GM19023 (cell line): ENCODE measurements around the gene C2CD2L.
A peak's percentile ranks its signal among the peaks of the same experiment; 100 is the strongest.
"Not testable (repeated sequence)": the region's sequence is repeated elsewhere in the genome, so short reads cannot be mapped to it uniquely, and the experiment has no call there.

Experiments
- ATAC-seq: cut with Tn5 transposase; IDR thresholded peaks from one replicate; pipeline ENCODE4 v1.9.1; 2021; ENCODE audit warnings: mild to moderate bottlenecking, moderate library complexity; ENCODE audit not compliant: unreplicated experiment

C2CD2L gene

DNA sequence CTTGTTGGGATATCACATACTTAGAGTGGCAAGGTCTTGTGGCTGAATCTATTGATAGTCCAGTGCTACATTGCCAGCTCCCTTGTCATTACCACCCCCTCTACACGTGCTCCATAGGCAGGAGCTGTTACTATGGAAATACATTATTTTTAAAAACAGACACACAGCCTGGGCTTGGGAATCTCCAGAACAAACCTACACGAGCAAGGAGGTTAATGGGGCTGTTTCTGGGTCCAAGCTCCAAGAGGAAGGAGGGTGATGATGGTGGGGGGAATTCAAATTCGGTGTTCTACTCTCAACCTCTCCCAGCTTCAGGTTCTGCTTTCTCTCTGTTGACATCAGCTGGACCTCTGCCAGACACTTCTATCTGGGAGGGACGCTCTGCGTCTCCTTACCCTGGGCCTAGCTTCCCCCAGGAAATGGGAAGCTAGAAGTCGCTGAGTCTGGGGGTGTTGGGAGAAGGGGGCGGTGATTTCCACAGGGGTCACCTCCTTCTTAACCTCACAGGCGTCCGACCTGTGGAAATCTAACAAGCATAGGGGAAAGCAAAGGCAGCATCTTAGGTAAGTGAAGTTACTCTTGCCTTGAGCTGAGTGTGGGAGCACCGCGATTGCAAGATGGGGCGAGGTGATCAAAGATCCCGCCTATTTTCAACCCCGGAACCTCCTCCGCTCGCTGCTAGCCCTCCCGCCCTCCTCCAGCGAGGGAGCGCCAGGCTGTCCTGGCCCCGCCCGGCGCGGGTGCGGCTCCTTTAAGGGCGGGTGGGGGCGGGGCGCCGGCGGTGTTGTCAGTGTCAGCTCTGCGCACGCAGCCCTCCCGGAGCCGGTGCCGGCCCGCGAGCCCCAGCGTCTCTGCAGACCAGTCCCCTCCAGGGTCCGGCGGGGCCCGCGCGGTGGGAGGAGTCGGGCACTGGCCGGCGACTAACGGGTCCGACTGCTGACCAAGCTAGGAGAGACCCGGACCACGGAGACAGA, at the start of gene C2CD2L:
C2CD2L (plus strand) TSS at position 781 of the 974 bp plus-strand sequence. CDS start 398 bp downstream, outside the sequence.
- ATAC-seq = peak; percentile 83

DNA sequence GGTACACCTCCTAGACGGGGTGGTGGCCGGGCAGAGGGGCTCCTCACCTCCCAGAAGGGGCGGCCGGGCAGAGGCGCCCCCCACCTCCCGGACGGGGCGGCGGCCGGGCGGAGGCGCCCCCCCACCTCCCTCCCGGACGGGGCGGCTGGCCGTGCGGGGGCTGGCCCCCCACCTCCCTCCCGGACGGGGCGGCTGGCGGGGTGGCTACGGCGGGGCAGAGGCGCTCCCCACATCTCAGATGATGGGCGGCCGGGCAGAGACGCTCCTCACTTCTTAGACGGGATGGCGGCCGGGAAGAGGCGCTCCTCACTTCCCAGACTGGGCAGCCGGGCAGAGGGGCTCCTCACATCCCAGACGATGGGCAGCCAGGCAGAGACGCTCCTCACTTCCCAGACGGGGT, 48.0 kb upstream of the C2CD2L start:
- ATAC-seq = not testable (repeated sequence)

DNA sequence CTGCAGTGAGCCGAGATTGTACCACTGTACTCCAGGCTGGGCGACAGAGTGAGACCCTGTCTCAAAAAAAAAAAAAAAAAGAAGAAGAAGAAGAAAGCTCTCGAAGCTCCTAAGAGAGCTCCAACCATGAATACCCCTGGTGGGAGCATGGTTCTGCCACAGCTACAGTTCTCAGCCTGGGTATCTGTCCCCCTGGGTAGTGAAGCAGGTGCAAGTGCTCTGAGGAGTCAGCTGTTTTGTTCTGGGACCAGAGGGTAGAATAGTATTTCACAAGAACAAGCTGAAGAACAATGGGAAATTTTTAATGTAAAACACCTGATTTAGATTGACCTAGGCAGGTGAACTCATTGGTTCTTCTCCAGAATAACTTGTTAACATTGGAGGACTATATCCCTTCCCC, 45.9 kb upstream of the C2CD2L start:
- ATAC-seq = no peak

DNA sequence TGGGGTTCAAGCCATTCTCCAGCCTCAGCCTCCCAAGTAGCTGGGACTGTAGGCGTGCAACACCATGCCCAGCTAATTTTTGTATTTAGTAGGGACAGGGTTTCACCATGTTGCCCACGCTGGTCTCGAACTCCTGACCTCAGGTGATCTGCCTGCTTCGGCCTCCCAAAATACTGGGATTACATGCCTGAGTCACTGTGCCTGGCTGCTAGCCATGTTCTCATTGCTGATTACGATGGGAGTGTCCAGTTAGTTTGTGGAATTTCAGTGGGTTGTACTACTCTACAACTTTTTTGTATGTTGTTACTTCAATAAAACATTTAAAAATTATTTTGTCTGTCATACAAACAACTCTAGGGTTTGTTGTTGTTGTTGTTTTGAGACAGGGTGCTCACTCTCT, 44.4 kb upstream of the C2CD2L start:
- no peak for ATAC-seq

DNA sequence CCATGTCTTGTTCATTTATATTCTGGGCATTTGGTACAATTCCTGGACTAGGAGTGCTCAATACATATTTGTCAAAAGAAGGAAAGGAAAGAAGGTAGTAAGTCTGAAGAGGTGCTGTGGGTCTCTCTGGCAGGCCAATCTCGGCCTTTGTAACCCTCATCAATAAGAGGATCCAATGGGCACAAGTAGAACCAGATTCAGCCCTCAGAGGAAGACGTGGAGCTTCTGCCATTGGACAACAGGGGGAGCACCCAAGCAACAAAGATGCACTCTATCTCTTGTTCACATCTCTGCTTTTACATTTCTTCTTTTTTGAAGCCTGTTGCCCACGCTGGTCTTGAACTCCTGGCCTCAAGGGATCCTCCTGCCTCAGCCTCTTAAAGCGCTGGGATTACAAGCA, 41.8 kb upstream of the C2CD2L start:
- ATAC-seq = no peak

DNA sequence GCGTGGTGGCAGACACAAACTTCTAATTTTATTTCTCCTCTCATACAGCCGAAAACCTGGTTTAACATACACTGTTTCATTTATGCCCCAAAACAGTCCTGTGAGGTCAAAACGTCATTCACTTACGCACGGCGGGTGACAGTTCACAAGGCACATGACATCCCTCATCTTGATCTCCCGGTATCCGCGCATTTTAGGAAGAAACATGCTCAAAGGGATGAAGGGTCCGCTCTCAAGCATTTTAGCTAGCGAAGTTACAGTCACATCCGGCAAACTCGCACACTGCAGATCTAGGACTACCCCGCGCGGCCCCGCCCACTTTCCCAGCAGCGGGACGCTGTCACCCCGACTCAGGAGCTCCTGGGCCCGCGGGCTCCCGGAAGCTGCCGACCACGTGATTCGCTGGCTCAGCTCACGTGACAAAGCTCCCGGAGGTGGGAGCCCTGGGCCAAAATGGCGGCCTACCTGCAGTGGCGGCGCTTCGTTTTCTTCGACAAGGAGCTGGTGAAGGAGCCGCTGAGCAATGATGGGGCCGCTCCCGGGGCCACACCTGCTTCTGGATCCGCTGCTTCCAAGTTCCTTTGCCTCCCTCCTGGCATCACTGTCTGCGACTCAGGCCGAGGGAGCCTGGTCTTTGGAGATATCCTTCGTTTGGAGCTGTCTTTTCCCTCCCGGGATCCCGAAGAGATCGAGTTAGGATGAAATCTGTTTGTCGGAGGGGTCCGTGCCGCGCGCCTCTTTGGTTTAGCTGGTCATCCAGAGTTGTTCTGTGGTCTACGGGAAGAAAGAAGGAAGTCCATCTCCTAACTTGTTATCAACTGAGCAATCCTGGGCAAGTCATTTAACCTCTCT, 39.5 kb upstream of the C2CD2L start, which contains the start of gene VPS11:
VPS11 (plus strand) TSS at position 448 of the 852 bp plus-strand sequence; CDS start at position 454, 6 bp downstream.
- ATAC-seq = peak; percentile 95

DNA sequence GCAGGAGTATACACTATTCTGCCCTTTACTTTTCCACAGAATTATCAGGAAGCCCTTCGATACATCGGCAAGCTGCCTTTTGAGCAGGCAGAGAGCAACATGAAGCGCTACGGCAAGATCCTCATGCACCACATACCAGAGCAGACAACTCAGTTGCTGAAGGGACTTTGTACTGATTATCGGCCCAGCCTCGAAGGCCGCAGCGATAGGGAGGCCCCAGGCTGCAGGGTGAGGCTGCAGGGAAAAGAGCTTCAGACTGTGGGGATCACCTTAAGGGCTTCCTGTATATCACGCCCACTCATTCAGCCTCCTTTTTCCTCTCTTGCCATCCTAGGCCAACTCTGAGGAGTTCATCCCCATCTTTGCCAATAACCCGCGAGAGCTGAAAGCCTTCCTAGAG, 29.3 kb upstream of the C2CD2L start:
- ATAC-seq = no peak

DNA sequence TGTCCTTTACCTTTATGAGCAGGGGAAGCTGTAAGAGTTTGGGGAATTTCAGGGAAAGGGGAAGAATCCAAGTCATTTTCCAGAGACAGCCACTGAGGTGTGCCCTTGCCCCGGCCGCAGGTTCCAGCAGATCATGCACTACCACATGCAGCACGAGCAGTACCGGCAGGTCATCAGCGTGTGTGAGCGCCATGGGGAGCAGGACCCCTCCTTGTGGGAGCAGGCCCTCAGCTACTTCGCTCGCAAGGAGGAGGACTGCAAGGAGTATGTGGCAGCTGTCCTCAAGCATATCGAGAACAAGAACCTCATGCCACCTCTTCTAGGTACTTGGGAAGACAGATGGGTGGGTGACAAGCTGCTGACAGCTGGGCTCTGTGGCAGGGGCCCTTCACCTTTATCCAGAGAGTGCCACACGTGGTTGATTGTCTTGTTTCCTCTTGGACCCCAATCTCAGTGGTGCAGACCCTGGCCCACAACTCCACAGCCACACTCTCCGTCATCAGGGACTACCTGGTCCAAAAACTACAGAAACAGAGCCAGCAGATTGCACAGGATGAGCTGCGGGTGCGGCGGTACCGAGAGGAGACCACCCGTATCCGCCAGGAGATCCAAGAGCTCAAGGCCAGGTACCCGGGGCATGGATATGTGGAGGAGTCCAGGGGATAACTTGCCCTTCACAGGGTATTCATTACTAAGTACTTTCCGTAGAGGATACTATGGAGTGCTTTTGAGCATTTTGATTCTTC, 28.3 kb upstream of the C2CD2L start:
- ATAC-seq = no peak

DNA sequence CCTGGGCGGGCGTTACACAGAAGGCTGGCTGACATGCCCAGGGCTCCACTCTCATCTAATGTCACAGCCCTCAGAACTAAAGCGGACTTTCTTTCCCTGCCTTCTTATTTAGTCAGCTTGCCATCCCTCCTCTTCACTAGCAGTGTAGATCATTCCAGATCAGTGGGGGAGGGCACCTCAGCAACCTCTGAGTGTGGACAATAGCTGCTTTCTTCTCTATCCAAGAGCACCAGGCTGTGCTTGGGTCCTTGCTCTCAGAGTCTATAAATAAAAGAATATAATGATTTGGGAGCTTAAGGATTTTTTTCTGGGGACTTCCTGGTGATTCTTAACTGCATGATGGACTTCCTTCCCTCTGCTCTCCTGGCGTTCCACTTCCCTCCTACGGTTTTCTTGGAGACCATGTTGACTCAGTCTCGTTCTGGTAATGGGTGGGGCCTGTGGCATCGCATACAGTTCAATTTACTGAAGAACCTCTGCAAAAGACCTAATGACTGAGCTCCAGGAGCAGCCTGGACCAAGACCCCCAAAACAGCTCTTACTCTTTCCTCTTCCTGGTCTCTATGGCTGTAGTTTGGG, 25.4 kb upstream of the C2CD2L start:
- ATAC-seq = no peak

DNA sequence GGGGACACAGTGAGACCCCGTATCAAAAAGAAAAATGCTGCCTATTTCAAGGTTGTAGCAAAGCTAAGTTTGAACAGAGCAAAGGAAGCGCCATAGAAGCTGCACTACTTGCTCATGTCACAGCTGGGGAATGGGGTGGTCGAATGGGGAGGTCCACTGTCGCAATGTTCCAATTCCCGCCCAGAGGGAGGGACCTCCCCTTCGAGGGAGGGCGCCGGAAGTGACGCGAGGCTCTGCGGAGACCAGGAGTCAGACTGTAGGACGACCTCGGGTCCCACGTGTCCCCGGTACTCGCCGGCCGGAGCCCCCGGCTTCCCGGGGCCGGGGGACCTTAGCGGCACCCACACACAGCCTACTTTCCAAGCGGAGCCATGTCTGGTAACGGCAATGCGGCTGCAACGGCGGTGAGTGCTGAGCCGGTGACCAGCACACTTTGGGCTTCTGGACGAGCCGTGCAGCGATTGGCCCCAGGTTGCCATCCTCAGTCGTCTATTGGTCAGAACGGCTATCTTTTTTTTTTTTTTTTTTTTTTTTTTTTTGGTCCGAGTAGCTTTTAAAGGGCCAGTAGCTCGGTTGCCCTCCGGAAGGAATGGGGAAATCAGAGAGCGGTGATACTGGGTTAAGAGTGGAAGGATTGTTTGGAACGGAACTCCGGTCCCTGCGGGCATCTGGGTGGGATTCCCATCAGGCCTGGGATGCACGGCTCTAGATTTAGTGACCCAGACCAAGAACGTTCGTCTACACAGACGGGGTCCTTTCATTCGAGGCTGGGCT, 22.3 kb upstream of the C2CD2L start, which contains the start of gene HMBS:
HMBS (plus strand) TSS at position 219 of the 774 bp plus-strand sequence; CDS start at position 372, 153 bp downstream.
- ATAC-seq = peak; percentile 89

DNA sequence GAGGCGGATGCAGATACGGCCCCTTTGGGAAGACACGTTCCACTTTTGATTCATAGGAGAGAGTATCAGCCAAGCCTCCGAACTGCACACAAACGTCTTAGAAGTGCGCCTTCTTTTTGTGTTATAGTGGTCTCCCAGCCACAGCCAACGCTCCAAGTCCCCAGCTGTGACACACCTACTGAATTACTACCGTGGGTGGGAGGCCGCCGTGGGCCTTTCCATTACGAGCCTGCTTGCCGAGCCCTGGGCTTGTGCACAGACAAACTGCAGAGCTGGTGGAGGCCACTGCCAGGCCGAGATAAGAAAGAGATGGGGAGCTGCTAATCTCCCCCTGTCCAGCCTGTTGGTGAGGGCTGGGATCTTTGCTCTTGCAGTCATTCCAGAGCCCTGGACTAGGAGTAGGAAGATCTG, 21.7 kb upstream of the C2CD2L start:
- ATAC-seq = no peak

DNA sequence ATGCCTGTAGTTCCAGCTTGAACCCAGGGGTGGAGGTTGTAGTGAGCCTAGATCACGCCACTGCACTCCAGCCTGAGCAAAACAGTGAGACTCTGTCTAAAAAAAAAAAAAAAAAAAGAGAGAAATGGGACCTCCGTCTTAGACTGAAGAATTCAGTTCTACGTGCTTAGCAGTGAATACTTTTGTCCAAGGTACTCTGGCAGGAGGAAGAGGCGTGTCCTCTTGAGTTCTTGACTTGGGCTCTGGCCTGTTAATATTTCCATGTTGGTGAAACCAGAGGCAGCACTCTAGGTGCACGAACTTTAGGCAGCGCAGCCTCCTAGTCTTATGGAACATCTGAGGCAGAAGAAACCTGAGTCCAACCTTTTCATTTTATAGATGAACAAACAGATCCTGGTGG, 20.0 kb upstream of the C2CD2L start:
- ATAC-seq = no peak

DNA sequence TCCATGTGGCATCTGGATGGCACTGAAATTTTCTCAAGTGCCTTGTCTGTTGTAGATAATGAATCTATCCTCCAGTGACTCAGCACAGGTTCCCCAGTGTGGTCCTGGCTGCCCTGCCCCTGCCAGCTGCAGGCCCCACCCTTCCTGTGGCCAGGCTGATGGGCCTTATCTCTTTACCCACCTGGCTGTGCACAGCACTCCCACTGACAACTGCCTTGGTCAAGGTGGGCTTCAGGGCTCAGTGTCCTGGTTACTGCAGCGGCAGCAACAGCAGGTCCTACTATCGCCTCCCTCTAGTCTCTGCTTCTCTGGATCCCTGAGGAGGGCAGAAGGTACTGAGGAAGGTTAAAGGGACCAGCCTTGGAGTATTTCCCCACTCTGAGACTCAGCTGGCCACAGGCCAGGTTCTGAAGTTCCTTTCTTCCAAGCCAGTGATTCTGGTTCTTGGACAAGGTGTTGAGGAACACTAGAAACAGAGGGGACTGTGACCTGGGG, 19.4 kb upstream of the C2CD2L start:
- ATAC-seq = no peak

DNA sequence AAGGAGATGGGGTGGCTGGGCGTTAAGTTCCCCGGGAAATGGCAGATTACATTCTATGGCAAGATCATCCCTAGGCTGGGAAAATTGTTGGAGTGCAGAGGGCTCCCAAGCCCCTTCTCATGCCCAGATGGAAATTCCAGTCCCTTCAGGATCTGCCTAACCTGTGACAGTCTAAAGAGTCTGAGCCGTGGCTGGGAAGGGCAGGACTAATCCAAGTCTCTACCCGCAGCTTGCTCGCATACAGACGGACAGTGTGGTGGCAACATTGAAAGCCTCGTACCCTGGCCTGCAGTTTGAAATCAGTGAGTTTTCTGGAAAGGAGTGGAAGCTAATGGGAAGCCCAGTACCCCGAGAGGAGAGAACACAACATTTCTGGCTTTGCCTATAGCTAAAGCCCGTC, 18.7 kb upstream of the C2CD2L start:
- no peak for ATAC-seq

DNA sequence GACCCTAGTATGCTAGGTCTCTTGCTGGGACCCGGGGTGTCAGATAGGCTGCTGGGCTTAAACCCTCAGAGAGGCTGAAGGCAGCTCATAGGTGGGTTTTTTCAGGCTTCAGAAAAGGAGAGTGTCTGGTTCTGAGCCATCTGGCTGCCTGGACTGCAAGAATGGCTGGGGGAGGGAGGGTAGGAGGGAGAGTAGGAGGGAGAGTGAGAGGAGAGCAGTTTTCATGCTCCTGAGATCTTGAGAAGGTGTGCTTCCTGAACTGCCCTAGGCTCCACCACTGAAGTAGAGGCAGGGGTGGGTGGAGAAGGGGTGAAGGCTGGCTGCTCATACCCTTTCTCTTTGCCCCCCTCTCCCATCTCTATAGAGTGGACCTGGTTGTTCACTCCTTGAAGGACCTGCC, 17.8 kb upstream of the C2CD2L start:
- no peak for ATAC-seq

DNA sequence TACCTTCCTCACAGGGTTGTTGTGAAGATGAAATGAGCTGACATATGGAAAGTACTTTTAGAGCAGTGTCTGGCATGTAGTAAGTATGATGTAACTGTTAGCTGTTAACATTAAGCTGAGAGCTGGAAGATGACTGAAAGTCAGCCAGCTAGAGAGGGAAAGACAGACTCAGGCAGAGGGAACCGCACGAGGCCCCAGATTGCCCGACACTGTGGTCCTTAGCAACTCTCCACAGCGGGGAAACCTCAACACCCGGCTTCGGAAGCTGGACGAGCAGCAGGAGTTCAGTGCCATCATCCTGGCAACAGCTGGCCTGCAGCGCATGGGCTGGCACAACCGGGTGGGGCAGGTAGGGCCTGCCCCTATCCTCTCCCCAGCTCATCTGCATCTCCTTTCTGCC, 16.0 kb upstream of the C2CD2L start:
- no peak for ATAC-seq

DNA sequence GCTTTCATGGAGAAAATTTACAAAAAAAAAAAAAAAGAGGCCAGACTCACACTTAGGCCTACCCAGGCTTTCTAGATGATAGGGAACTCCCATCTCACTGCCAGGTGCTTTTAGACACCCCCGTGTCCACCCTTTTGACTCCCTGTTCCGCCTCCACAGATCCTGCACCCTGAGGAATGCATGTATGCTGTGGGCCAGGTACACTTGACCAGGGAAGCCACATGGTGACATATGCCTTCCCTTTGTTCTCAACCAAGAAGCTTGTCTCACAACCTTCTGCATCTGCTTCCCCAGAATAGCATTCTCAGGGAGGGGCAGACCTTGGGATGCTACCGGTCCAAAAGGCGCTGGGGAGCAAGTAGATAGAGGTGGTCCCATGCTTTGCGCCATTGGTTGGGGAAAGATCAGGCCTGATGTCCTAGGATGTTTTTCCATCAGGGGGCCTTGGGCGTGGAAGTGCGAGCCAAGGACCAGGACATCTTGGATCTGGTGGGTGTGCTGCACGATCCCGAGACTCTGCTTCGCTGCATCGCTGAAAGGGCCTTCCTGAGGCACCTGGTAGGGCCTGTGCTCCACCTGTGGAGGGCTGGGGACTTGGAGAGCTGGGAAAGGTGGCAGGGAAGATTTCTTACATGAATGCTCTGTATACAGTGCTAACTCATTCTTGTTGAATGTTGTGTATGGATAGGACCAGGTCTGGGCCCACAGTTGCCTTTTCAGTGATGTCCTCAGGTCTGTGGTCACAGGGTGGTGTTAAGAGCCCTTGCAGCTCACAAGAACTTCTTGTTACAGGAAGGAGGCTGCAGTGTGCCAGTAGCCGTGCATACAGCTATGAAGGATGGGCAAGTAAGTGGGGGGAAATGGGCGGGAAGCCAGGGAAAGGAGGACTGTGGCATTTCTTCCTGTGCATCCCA, 14.9 kb upstream of the C2CD2L start:
- no peak for ATAC-seq
